GM15510 (cell line): Measurements from ENCODE around the gene SETD7.

ENCODE experiments used
- POLR2A ChIP-seq: IDR thresholded peaks from 3 replicates; pipeline ENCODE4 v1.6.1; 2011; ENCODE audit warnings: borderline replicate concordance; ENCODE audit not compliant: insufficient read length; ENCODE audit errors: extremely low read depth

Gene SETD7

GRCh38 chr4:139558235-139559088, 2.4 kb upstream of the SETD7 start:
- no peak for TF ChIP-seq POLR2A

GRCh38 chr4:139557556-139558110, 1.6 kb upstream of the SETD7 start:
- TF ChIP-seq POLR2A, result no peak

GRCh38 chr4:139556724-139557555, 921 bp upstream of the SETD7 start:
- no peak for TF ChIP-seq POLR2A

GRCh38 chr4:139555705-139556070, 331 bp downstream of the SETD7 start:
- TF ChIP-seq POLR2A, result no peak

GRCh38 chr4:139554893-139555704, 920 bp downstream of the SETD7 start:
- peak; percentile 18 for TF ChIP-seq POLR2A

- TF ChIP-seq POLR2A, result no peak
Observed at GRCh38 chr4:139554642-139554892, 1.5 kb downstream of the SETD7 start.

GRCh38 chr4:139553751-139554641, 2.0 kb downstream of the SETD7 start:
- no peak for TF ChIP-seq POLR2A

- no peak for TF ChIP-seq POLR2A
Observed at GRCh38 chr4:139552517-139553307, 3.3 kb downstream of the SETD7 start.

GRCh38 chr4:139550724-139551429, 5.1 kb downstream of the SETD7 start:
- TF ChIP-seq POLR2A, result no peak

GRCh38 chr4:139547979-139548378, 8.0 kb downstream of the SETD7 start:
- no peak for TF ChIP-seq POLR2A

GRCh38 chr4:139540632-139541031, 15.4 kb downstream of the SETD7 start:
- TF ChIP-seq POLR2A, result no peak

GRCh38 chr4:139540161-139540560, 15.9 kb downstream of the SETD7 start:
- no peak for TF ChIP-seq POLR2A
